Mammary epithelial cell (primary cell): ENCODE data around the gene PDS5A.

Experiments used
- CTCF ChIP-seq, 2 donors: IDR thresholded peaks in 1 of 2; conservative IDR thresholded peaks in 1 of 2; 2 replicates each; pipeline ENCODE4 v1.5.1; 2011 to 2012; ENCODE audit warnings: inconsistent platforms in 2 of 2, low read length in 2 of 2, mild to moderate bottlenecking in 2 of 2, control low read depth in 1 of 2, low read depth in 1 of 2; ENCODE audit not compliant: insufficient read depth in 1 of 2; ENCODE audit errors: extremely low read depth in 1 of 2
- EZH2 ChIP-seq: IDR thresholded peaks from 2 replicates; pipeline ENCODE4 v1.6.1; 2012; ENCODE audit warnings: low read length, inconsistent platforms, borderline replicate concordance

DNA sequence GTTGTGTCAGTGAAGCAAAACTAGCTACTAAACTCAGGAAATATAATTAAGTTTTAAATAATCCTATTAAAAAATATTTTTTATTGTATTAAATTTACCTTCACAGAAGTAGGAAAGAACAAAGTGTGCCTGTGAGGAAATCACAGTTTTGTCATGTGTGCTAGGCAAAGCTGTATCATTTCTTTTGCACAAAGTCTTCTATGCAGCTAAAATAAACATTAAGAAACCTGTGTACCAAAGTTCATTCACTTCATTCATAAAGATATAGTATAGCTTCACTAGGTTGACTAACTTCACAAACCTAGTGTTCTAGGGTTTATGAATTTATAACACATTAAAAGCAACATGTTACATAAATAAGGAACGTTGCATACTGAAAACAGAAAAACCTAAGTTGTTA, 131.0 kb downstream of the PDS5A start:
- TF ChIP-seq CTCF (conservative IDR thresholded peaks at IDR 0.05 in 1 of 2, IDR thresholded peaks at IDR 0.05 in 1 of 2; ENCODE audit: extremely low read depth in 1 of 2, insufficient read depth in 1 of 2, low read depth in 1 of 2, low read length in 2 of 2): no peak
- TF ChIP-seq EZH2: no peak
